ENCODE data around the gene DUOX1.

The DUOX1 gene

GRCh38 chr15:45198337-45199135 is 68.7 kb downstream of the DUOX1 start:
- Histone ChIP-seq H3K27ac (ENCODE audit: low read depth, low read length) (no peak overlapping the region), H3K14ac (ENCODE audit: low read length) (no peak overlapping the region), H3K9me3 (ENCODE audit: insufficient read depth, low read depth, low read length) (no peaks in the 10 kb centered on the region), H2BK12ac (ENCODE audit: low read length) (no peak overlapping the region), H3K4me3 (ENCODE audit: low read depth, low read length) (peak overlapping the region; percentile 78), H2AK5ac (ENCODE audit: low read length) (no peak overlapping the region), H3K27me3 (ENCODE audit: insufficient read depth, low read length) (no peaks in the 10 kb centered on the region), H2BK120ac (ENCODE audit: insufficient read depth, low read length, poor library complexity) (no peak overlapping the region), H3K23ac (ENCODE audit: low read length) (no peak overlapping the region), H4K12ac (ENCODE audit: low read depth, low read length) (peak overlapping the region; percentile 31), H3K79me2 (ENCODE audit: control insufficient read depth, insufficient read depth, low read length, poor library complexity) (peaks cover 1% of the 10 kb centered on the region), H3K4me2 (ENCODE audit: low read length) (peak overlapping the region; percentile 85), H3K36me3 (ENCODE audit: control insufficient read depth in 1 of 2, insufficient read depth in 2 of 2, low read length in 2 of 2) (no peaks in the 10 kb centered on the region), H3K9ac (ENCODE audit: low read length) (no peak overlapping the region), H4K91ac (ENCODE audit: low read depth, low read length) (no peak overlapping the region), H2BK5ac (ENCODE audit: low read depth, low read length, poor library complexity) (peak overlapping the region; percentile 10), H3K79me1 (ENCODE audit: low read length) (peaks cover 4% of the 10 kb centered on the region), H4K8ac (ENCODE audit: low read depth, low read length) (peak overlapping the region; percentile 71), H3K4me1 (ENCODE audit: control insufficient read depth in 1 of 2, insufficient read depth in 2 of 2, low read length in 2 of 2) (no peaks in the 10 kb centered on the region), H3K4ac (ENCODE audit: low read depth, low read length) (no peak overlapping the region), H3K18ac (ENCODE audit: low read length) (no peak overlapping the region), H2AFZ (ENCODE audit: insufficient read depth, low read length, poor library complexity) (peak overlapping the region; percentile 87)
- DNase-seq, result peak; percentile 97 to 99
- no CpG with 5 or more reads among the region's 42 CpGs for WGBS (ENCODE audit: extremely low coverage, insufficient coverage, insufficient read length)

DNA sequence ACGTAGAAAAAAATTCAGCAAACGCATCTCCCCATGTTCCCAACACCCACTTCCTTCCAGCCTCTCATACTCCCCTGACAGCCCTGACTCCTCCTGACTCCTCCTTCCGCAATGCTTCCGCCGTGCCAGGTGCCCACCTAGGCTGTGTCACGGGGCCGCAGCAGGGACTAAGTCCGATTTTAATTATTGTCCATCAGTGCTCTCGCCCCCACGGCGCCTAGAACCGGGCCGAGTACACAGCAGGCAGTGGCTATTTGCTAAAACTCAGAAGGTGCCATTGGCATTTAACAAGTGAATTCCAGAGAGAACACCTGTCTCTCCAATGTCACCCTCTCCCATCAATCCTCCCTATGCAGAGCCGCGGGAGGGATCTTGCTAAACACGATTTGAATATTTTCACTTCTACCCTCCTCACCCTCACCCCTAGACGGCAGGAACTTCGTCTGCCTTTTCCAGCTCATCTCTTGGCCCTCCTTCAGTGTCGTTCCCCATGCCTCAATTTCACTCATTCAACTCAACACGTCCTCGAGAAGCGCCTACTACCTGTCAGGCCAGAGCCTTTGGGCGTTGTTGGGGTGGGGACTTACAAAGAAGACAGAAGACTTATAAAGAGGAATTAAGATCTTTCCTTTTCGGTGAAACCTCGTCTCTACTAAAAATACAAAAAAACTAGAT is 69.5 kb downstream of the DUOX1 start:
- no peak overlapping the region for H3K18ac ChIP-seq (ENCODE audit: low read length)
- no peak overlapping the region for H3K9ac ChIP-seq (ENCODE audit: low read length)
- H3K36me3 ChIP-seq (ENCODE audit: control insufficient read depth in 1 of 2, insufficient read depth in 2 of 2, low read length in 2 of 2), result no peaks in the 10 kb centered on the region
- peak overlapping the region; percentile 71 for H4K8ac ChIP-seq (ENCODE audit: low read depth, low read length)
- no peak overlapping the region for H3K23ac ChIP-seq (ENCODE audit: low read length)
- no peak overlapping the region for H4K12ac ChIP-seq (ENCODE audit: low read depth, low read length)
- H3K4me3 ChIP-seq (ENCODE audit: low read depth, low read length), result peak overlapping the region; percentile 78
- no CpG with 5 or more reads among the region's 25 CpGs for WGBS (ENCODE audit: extremely low coverage, insufficient coverage, insufficient read length)
- H3K79me2 ChIP-seq (ENCODE audit: control insufficient read depth, insufficient read depth, low read length, poor library complexity), result peaks cover 1% of the 10 kb centered on the region
- no peaks in the 10 kb centered on the region for H3K9me3 ChIP-seq (ENCODE audit: insufficient read depth, low read depth, low read length)
- H3K4me1 ChIP-seq (ENCODE audit: control insufficient read depth in 1 of 2, insufficient read depth in 2 of 2, low read length in 2 of 2), result no peaks in the 10 kb centered on the region
- peak; percentile 27 to 52 for DNase-seq
- no peak overlapping the region for H3K27ac ChIP-seq (ENCODE audit: low read depth, low read length)
- no peak overlapping the region for H3K4ac ChIP-seq (ENCODE audit: low read depth, low read length)
- peaks cover 4% of the 10 kb centered on the region for H3K79me1 ChIP-seq (ENCODE audit: low read length)
- peak overlapping the region; percentile 85 for H3K4me2 ChIP-seq (ENCODE audit: low read length)
- H2AFZ ChIP-seq (ENCODE audit: insufficient read depth, low read length, poor library complexity), result peak overlapping the region; percentile 87
- no peak overlapping the region for H2BK5ac ChIP-seq (ENCODE audit: low read depth, low read length, poor library complexity)
- no peaks in the 10 kb centered on the region for H3K27me3 ChIP-seq (ENCODE audit: insufficient read depth, low read length)
- no peak overlapping the region for H2BK12ac ChIP-seq (ENCODE audit: low read length)
- H4K91ac ChIP-seq (ENCODE audit: low read depth, low read length), result no peak overlapping the region
- no peak overlapping the region for H3K14ac ChIP-seq (ENCODE audit: low read length)
- H2AK5ac ChIP-seq (ENCODE audit: low read length), result no peak overlapping the region
- H2BK120ac ChIP-seq (ENCODE audit: insufficient read depth, low read length, poor library complexity), result no peak overlapping the region

DNA sequence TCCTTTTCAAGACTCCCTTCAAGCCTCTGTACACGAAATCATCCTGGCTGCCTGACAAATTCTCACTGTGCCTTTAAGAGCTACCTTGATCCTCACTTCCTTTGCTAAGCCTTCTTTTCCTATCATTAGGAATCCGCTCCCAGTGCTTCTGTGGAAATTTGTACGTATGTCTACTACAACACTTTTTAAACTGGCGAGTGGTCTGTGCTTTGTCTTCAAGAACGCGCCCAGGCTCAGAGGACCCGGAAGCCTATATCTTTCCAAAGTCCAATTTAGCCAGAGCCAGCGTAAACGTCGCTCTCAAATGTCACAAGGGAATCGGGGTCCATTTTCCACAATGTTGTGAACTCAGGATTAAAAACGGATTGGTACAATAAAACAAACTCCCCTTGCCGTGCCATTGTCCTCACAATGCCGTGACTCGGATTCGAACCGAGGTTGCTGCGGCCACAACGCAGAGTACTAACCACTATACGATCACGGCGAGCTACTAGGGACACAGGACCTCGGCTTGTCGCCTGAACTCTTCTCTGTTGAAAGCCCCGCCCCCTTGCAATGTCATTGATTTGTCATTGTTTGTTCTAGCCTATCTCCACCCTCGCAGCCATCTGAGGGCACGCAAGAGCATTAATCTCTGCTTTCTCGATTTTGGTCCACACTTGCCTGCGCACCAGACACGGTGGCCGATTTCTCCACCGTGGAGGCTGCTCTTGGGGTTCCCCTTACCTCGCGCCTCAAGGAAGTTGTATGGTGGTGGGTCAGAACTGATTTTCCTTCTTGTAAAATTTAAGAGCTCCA is 70.4 kb downstream of the DUOX1 start:
- Histone ChIP-seq H3K4ac (ENCODE audit: low read depth, low read length) (no peak overlapping the region), H3K4me3 (ENCODE audit: low read depth, low read length) (peak overlapping the region; percentile 79), H3K4me2 (ENCODE audit: low read length) (peak overlapping the region; percentile 74), H3K14ac (ENCODE audit: low read length) (peak overlapping the region; percentile 69), H2BK5ac (ENCODE audit: low read depth, low read length, poor library complexity) (no peak overlapping the region), H3K23ac (ENCODE audit: low read length) (no peak overlapping the region), H3K27ac (ENCODE audit: low read depth, low read length) (peak overlapping the region; percentile 56), H3K79me1 (ENCODE audit: low read length) (peaks cover 4% of the 10 kb centered on the region), H3K9me3 (ENCODE audit: insufficient read depth, low read depth, low read length) (no peaks in the 10 kb centered on the region), H2AK5ac (ENCODE audit: low read length) (no peak overlapping the region), H3K9ac (ENCODE audit: low read length) (peak overlapping the region; percentile 18), H2AFZ (ENCODE audit: insufficient read depth, low read length, poor library complexity) (peak overlapping the region; percentile 41), H3K79me2 (ENCODE audit: control insufficient read depth, insufficient read depth, low read length, poor library complexity) (peaks cover 1% of the 10 kb centered on the region), H4K8ac (ENCODE audit: low read depth, low read length) (peak overlapping the region; percentile 87), H4K91ac (ENCODE audit: low read depth, low read length) (peak overlapping the region; percentile 12), H4K12ac (ENCODE audit: low read depth, low read length) (no peak overlapping the region), H2BK120ac (ENCODE audit: insufficient read depth, low read length, poor library complexity) (peak overlapping the region; percentile 29), H3K18ac (ENCODE audit: low read length) (no peak overlapping the region), H3K27me3 (ENCODE audit: insufficient read depth, low read length) (no peaks in the 10 kb centered on the region), H2BK12ac (ENCODE audit: low read length) (no peak overlapping the region), H3K4me1 (ENCODE audit: control insufficient read depth in 1 of 2, insufficient read depth in 2 of 2, low read length in 2 of 2) (no peaks in the 10 kb centered on the region), H3K36me3 (ENCODE audit: control insufficient read depth in 1 of 2, insufficient read depth in 2 of 2, low read length in 2 of 2) (no peaks in the 10 kb centered on the region)
- WGBS (ENCODE audit: extremely low coverage, insufficient coverage, insufficient read length), result no CpG with 5 or more reads among the region's 34 CpGs
- DNase-seq, result peak; percentile 95 to 98

DNA sequence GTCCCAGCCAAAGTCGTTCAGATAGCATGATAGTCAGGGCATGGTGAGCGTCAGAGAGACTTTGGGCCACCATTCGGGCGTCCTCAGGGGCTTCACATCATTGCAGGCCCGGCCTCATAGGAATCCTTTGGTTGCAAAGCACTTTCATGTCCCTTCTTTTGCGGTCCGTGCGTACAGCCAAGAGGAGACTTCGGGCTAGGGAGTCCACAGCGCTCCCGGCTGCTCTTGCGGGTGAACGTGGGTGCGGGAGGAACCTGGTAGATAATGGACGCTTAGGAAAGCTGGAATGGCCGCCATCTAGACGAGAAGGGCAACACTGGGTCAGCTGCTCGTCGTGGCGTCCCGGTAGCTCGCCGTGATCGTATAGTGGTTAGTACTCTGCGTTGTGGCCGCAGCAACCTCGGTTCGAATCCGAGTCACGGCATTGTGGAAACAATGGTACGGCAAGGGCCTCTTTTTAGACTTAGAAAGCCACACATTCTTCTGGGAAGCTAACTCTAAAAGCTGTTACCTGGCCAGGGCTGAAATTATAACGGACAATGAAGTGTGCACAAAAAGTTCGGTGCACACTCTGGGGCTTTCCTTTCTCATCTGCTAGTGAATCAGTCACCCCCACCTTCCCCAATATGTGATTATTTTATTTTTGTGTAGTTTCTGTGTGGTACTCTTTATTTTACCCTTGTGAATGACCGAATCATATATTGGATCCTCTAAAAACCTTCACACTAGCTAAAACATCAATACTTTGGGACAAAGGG is 71.2 kb downstream of the DUOX1 start:
- Histone ChIP-seq H4K12ac (ENCODE audit: low read depth, low read length) (peak overlapping the region; percentile 83), H2BK12ac (ENCODE audit: low read length) (no peak overlapping the region), H3K9ac (ENCODE audit: low read length) (peak overlapping the region; percentile 18), H4K91ac (ENCODE audit: low read depth, low read length) (peak overlapping the region; percentile 12), H3K23ac (ENCODE audit: low read length) (no peak overlapping the region), H3K4me1 (ENCODE audit: control insufficient read depth in 1 of 2, insufficient read depth in 2 of 2, low read length in 2 of 2) (no peaks in the 10 kb centered on the region), H3K9me3 (ENCODE audit: insufficient read depth, low read depth, low read length) (no peaks in the 10 kb centered on the region), H2BK5ac (ENCODE audit: low read depth, low read length, poor library complexity) (no peak overlapping the region), H3K27ac (ENCODE audit: low read depth, low read length) (peak overlapping the region; percentile 39), H3K79me2 (ENCODE audit: control insufficient read depth, insufficient read depth, low read length, poor library complexity) (peaks cover 1% of the 10 kb centered on the region), H4K8ac (ENCODE audit: low read depth, low read length) (peak overlapping the region; percentile 87), H2AFZ (ENCODE audit: insufficient read depth, low read length, poor library complexity) (peak overlapping the region; percentile 41), H2AK5ac (ENCODE audit: low read length) (no peak overlapping the region), H3K79me1 (ENCODE audit: low read length) (peaks cover 4% of the 10 kb centered on the region), H3K4me2 (ENCODE audit: low read length) (peak overlapping the region; percentile 74), H3K4ac (ENCODE audit: low read depth, low read length) (no peak overlapping the region), H3K18ac (ENCODE audit: low read length) (no peak overlapping the region), H3K14ac (ENCODE audit: low read length) (peak overlapping the region; percentile 69), H3K36me3 (ENCODE audit: control insufficient read depth in 1 of 2, insufficient read depth in 2 of 2, low read length in 2 of 2) (no peaks in the 10 kb centered on the region), H3K27me3 (ENCODE audit: insufficient read depth, low read length) (no peaks in the 10 kb centered on the region), H2BK120ac (ENCODE audit: insufficient read depth, low read length, poor library complexity) (peak overlapping the region; percentile 29), H3K4me3 (ENCODE audit: low read depth, low read length) (peak overlapping the region; percentile 79)
- no CpG with 5 or more reads among the region's 34 CpGs for WGBS (ENCODE audit: extremely low coverage, insufficient coverage, insufficient read length)
- DNase-seq, result peak; percentile 76 to 78

Data from trophoblast cell (in vitro differentiated cells and primary cell).